Activated T-helper 17 cell treated with anti-CD3 and anti-CD28 coated beads, Interleukin-2, amount 50 U/mL, for 72 hours (primary cell): ENCODE data around the gene TMBIM1. TPM values are rescaled to one million over a fixed set of nuclear protein-coding genes. Genes with fewer than 3 reads are reported as not detected.
"Not testable (repeated sequence)": the region's sequence is repeated elsewhere in the genome, so short reads cannot be mapped to it uniquely, and the experiment has no call there.

Experiments used
- ATAC-seq: fragments of 150-1000 bp; cut with Tn5 transposase; replicated peaks from 2 replicates; pipeline ENCODE4 v1.10.0; 2021; ENCODE audit warnings: mild to moderate bottlenecking, moderate library complexity
- H3K27ac Mint-ChIP-seq: one replicate; pipeline ENCODE4 v1.8.0; 2022; ENCODE audit warnings: mixed read lengths
- H3K27me3 Mint-ChIP-seq: one replicate; pipeline ENCODE4 v1.8.0; 2022; ENCODE audit warnings: mixed read lengths
- H3K36me3 Mint-ChIP-seq: one replicate; pipeline ENCODE4 v1.8.0; 2022; ENCODE audit warnings: low read depth, mild to moderate bottlenecking, mixed read lengths
- H3K4me1 Mint-ChIP-seq: one replicate; pipeline ENCODE4 v1.8.0; 2022; ENCODE audit warnings: mixed read lengths
- H3K4me3 Mint-ChIP-seq: one replicate; pipeline ENCODE4 v1.8.0; 2022; ENCODE audit warnings: mild to moderate bottlenecking, mixed read lengths
- H3K9me3 Mint-ChIP-seq: one replicate; pipeline ENCODE4 v1.8.0; 2022; ENCODE audit warnings: mixed read lengths
- total RNA-seq, 2 donors: library from RNA; stranded (reverse); gene quantifications; one replicate each; pipeline ENCODE4 v1.2.3, GENCODE V29; 2022

TMBIM1 gene
- total RNA-seq, 2 donors from 2014 or later: 50.9 to 62.0 TPM

DNA sequence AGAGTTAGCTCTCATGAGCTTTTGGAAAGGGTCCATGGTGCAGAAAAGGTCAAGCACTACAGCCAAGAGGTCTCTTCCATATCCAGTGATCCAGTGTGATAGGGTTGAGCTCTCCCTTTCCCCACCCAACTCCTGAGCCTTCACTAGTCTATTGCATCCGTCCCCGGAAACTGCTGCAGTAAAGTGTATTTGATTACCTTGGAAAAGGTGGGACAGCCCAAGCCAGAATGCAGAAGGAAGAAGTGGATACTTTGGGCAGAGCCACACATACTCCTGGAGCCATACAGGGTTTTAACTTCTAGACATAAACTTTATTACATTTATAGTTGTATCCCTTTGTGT lies 18.4 kb downstream of the TMBIM1 start:
- H3K4me1 Mint-ChIP-seq: peaks cover 22% of the 10 kb centered on the region
- peaks cover 77% of the 10 kb centered on the region for H3K36me3 Mint-ChIP-seq
- no peak for ATAC-seq
- H3K9me3 Mint-ChIP-seq: no peaks in the 10 kb centered on the region
- H3K27me3 Mint-ChIP-seq: no peaks in the 10 kb centered on the region
- H3K4me3 Mint-ChIP-seq: no peak overlapping the region
- H3K27ac Mint-ChIP-seq: no peak overlapping the region

DNA sequence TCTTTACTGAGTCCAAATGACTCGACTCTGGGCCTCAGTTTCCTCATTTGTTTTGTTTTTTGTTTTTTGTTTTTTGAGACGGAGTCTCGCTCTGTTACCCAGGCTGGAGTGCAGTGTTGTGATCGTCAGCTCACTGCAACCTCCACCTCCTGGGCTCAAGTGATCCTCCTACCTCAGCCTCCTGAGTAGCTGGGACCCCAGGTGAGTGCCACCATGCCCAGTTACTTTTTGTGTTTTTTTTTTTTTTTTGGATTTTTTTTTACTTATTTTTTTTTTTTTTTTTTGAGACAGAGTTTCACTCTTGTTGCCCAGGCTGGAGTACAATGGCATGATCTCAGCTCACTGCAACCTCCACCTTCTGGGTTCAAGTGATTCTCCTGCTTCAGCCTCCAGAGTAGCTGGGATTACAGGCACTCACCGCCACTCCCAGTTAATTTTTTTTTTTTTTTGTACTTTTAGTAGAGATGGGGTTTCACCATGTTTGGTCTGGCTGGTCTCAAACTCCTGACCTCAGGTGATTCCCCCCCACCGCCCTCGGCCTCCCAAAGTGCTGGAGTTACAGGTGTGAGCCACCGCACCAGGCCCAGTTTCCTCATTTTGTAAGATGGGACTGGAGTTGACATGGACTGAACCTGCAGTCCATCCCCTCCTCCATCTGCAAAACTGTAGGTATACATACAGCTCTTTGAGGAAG lies 18.9 kb downstream of the TMBIM1 start:
- not testable (repeated sequence) for H3K27me3 Mint-ChIP-seq, H3K27ac Mint-ChIP-seq, H3K4me3 Mint-ChIP-seq, H3K9me3 Mint-ChIP-seq, ATAC-seq
- peaks cover 75% of the 10 kb centered on the region for H3K36me3 Mint-ChIP-seq
- peaks cover 22% of the 10 kb centered on the region for H3K4me1 Mint-ChIP-seq

DNA sequence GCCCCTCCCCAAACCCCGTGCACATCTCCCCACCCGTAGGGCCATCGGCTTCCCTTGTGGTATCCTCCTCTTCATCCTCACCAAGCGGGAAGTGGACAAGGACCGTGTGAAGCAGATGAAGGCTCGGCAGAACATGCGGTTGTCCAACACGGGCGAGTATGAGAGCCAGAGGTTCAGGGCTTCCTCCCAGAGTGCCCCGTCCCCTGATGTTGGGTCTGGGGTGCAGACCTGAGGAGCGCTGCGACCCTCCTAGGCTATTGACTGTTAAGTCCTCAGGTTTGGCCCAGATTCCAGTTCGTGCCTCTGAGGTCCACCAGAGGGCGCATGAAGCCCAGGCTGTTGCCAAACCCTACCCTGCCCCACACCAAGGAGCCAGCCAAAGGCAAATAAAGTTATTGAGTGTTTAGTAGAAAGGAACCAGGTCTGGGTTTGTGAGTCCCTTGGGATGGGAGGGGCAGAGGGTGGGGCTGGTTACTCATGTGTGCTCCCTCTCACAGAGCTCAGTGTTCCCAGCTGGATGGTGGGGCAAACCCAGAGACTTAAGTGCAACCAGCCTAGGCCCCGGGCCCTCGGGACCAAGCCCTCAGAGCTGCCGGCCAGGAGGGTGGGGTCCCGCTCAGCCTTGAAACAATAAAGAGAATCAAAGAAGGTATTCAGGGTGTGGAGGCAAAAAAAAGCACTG lies 19.6 kb downstream of the TMBIM1 start:
- no peak overlapping the region for H3K27ac Mint-ChIP-seq
- peaks cover 22% of the 10 kb centered on the region for H3K4me1 Mint-ChIP-seq
- H3K36me3 Mint-ChIP-seq: peaks cover 73% of the 10 kb centered on the region
- ATAC-seq: peak; percentile 17
- H3K4me3 Mint-ChIP-seq: peak overlapping the region; percentile 99
- no peaks in the 10 kb centered on the region for H3K27me3 Mint-ChIP-seq
- H3K9me3 Mint-ChIP-seq: no peaks in the 10 kb centered on the region

DNA sequence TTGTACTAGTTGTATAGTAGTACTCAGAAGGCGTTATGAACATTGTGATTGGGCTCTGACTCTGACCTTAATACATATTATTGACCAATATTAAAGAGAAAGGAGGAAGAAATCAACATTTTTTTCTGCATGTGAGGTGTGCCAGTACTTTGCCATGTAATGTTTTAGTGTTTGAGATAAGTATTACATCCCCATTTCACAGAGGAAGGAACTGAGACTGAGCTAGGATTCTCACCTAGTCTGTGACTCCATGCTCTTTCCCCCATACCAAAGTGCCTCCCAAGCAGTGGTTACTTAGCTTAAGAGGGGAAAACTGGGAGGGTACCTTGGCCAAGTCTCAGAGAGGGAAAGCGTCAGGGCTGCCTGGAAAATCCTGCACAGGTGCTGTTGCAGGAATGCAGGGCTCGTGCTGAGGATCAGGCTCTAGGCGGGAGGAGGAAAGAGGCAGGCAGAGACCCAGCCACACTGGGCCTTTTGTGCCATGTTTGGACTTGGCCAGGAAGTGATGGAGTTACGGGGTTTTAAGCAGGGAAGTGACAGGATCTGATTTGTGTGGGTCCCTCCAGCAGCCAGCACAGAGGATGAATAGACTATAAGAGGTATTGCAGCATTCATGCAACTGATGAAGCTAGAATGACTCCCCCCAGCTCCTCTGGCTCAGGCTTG lies 20.3 kb downstream of the TMBIM1 start:
- Mint-ChIP-seq H3K9me3 (no peaks in the 10 kb centered on the region), H3K36me3 (peaks cover 73% of the 10 kb centered on the region), H3K4me1 (peaks cover 25% of the 10 kb centered on the region), H3K27ac (peak overlapping the region; percentile 97), H3K27me3 (no peaks in the 10 kb centered on the region), H3K4me3 (peak overlapping the region; percentile 99)
- ATAC-seq: no peak

DNA sequence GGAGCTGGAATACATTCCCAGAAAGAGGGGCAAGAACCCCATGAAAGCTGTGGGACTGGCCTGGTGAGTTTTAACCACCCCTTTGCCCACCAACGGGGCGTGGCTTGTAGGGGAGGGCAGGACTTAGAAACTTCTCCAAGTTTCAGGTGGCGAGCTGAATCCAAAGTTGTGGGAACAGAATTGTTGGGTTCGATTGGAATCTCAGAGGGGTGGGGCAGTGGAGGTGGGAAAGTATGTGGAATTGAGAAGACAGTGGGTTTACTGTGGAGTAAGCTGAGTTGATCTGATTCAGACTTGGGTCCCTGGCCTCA lies 20.9 kb downstream of the TMBIM1 start:
- no peaks in the 10 kb centered on the region for H3K9me3 Mint-ChIP-seq
- H3K27me3 Mint-ChIP-seq: no peaks in the 10 kb centered on the region
- H3K36me3 Mint-ChIP-seq: peaks cover 72% of the 10 kb centered on the region
- H3K4me3 Mint-ChIP-seq: peak overlapping the region; percentile 99
- peaks cover 25% of the 10 kb centered on the region for H3K4me1 Mint-ChIP-seq
- peak overlapping the region; percentile 97 for H3K27ac Mint-ChIP-seq
- no peak for ATAC-seq

DNA sequence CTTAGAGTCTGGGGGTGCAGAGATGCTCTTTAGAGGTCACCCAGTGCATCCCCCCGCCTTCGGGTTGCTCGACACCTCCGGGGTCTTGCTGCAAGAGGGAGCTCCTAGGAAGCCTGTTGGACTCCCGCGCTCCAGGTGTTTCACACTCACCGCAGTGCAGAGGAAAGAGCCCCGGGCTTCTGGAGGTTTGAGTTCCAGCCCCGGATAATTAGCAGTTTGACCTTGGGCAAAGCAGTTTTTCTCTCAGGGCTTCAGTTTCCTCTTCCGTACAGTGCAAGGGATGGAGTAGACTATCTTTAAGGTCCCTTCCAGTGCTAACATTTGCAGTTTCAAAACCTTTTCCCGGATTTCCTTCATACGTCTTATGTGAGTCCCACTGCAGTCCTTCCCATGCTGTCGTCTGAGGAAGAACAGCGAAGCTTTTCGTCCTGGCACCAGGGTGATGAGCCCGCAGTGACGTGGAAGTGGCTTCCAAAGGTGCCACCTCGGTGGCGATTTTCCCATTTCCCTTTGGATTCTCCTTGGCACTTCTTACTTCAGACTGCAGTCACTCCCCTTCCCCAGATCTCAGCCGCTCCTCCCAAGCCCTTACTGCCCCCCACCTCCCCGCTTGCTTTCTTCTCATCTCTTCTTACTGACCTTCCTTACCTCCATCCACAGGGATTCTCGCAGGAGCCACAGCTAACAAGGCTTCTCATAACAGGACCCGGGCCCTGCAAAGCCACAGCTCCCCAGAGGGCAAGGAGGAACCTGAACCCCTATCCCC lies 21.4 kb downstream of the TMBIM1 start:
- H3K27me3 Mint-ChIP-seq: no peaks in the 10 kb centered on the region
- H3K9me3 Mint-ChIP-seq: no peaks in the 10 kb centered on the region
- H3K36me3 Mint-ChIP-seq: peaks cover 71% of the 10 kb centered on the region
- peak overlapping the region; percentile 99 for H3K4me3 Mint-ChIP-seq
- no peak for ATAC-seq
- peak overlapping the region; percentile 97 for H3K27ac Mint-ChIP-seq
- peaks cover 25% of the 10 kb centered on the region for H3K4me1 Mint-ChIP-seq

DNA sequence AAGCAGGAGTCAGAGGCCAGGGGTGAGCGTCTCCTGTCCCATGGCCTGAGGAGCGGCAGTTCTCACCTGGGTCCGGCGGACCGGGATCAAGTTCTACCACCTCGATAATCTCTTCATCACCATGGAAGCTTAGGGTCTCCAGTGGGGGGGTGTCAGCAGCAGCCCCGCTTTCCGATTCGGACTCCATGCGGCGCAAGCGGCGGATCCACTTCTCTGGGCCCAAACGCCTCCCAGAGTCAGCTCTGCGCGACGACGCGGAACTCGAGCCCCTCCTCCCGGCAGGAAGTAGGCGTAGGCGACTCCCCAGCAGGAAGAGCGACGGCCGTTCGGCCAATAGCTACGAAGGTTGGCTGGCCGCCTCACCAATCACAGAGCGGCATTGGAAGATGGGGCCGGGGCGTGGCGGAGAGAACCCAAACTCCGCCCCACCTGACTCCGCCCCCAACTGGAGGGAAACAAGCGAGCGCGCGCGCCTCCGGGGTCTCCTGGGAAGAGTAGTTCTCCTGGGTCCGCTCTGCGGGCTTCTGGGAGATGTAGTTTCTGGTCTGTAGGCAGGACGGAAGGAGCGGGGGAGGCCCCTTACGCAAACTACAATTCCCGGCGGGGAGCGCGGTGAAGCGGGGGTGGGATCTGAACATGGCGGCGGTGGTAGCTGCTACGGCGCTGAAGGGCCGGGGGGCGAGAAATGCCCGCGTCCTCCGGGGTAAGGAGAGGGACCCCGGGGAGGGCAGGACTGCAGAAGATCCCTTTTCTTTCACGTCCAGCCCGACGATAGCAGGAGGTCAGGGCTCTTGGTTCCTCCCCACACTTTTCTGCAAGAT lies 22.2 kb downstream of the TMBIM1 start, which contains the start of the genes AAMP and PNKD:
Gene AAMP (minus strand): TSS at position 238 of the 821 bp plus-strand sequence. CDS start 51 bp downstream, at position 187.
Gene PNKD (plus strand): TSS at position 620 of the 821 bp plus-strand sequence. CDS start 17 bp downstream, at position 637.
- Mint-ChIP-seq H3K9me3 (no peaks in the 10 kb centered on the region), H3K27me3 (no peaks in the 10 kb centered on the region)

DNA sequence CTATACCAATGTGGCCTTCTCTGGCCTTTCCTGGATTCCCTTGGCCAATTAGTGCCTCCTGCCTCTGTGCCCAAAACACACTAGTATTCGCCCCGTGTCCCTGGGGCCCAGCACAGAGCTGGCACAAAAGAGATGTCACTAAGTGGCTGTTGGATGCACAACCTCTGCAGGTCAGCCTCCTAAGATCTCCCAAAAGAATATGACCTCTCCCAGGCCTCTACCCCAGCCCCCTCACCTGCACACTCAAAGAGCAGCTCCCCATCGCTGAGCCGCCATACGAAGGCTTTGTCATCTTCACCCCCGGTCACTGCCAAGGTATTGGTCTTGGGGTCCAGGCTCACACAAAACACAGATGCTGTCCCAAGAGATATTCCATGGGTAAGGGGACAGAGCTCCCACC lies 25.0 kb downstream of the TMBIM1 start:
- peaks cover 66% of the 10 kb centered on the region for H3K36me3 Mint-ChIP-seq
- H3K4me3 Mint-ChIP-seq: no peak overlapping the region
- H3K9me3 Mint-ChIP-seq: no peaks in the 10 kb centered on the region
- ATAC-seq: no peak
- H3K4me1 Mint-ChIP-seq: peaks cover 28% of the 10 kb centered on the region
- peak overlapping the region; percentile 31 for H3K27ac Mint-ChIP-seq
- no peaks in the 10 kb centered on the region for H3K27me3 Mint-ChIP-seq

More for the DNA sequence above, 22.2 kb downstream of the TMBIM1 start, which contains the start of the genes AAMP and PNKD:
- peak within 1 kb of the TSS; percentile 99 for H3K4me3 Mint-ChIP-seq
- ATAC-seq: peak; percentile 93
- peaks cover 25% of the 10 kb centered on the region for H3K4me1 Mint-ChIP-seq
- H3K36me3 Mint-ChIP-seq: peaks cover 71% of the 10 kb centered on the region
- peak within 1 kb of the TSS; percentile 97 for H3K27ac Mint-ChIP-seq

DNA sequence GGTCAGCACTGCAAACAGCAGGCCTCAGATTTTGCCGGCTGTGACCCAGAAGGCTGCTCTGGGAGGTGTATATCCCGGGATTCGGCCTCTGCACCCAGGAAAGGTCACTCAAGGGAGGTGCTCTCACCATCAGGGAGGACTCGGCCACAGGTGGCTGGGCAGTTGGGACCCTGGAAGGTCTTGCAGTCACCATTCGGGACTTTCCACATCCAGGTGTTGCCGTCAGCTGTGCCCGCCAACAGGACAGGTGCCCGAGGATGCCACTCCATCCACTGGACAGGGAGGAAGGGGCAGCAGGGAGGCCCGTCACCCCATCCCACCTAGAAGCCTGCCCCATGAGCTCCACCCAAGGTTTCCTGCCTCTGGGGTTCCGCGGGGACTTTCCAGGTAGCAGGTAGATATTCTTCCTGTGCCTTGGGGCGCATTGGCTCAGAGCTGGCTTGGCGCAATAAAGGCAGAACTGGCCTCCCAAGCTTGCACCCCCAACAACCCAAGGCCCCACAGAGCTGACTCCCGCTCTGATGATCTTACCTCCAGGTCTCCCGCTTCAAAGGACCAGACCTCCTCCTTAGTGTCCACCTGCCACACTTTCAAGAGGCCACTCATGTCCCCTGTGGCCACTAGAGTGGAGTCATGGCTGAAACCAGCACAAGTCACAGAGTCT lies 25.9 kb downstream of the TMBIM1 start:
- Mint-ChIP-seq H3K4me3 (no peak overlapping the region), H3K4me1 (peaks cover 21% of the 10 kb centered on the region), H3K36me3 (peaks cover 62% of the 10 kb centered on the region), H3K27ac (peak overlapping the region; percentile 38), H3K27me3 (no peaks in the 10 kb centered on the region), H3K9me3 (no peaks in the 10 kb centered on the region)
- ATAC-seq: no peak

DNA sequence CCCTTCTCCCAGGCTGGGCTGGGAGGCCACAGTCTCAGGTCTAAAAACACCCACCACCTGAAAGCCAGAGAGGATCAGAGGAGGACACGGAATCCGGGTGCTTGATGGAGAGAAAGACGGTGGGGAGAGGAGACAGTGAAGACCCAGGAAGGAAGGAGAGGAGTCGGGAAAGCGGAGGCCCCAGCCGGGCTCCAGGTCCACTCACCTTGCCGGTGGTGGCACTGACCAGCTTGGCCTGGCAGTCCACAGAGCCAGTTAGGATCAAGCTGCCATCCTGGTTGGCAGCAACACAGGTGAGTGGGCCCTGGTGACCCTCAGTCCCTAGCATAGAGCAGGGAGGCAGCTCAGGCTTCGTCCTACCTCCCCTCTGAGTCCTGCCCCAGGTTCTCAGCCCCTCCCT lies 26.7 kb downstream of the TMBIM1 start:
- Mint-ChIP-seq H3K27me3 (no peaks in the 10 kb centered on the region), H3K4me3 (no peak overlapping the region), H3K27ac (peak overlapping the region; percentile 54), H3K9me3 (no peaks in the 10 kb centered on the region), H3K36me3 (peaks cover 62% of the 10 kb centered on the region), H3K4me1 (peaks cover 14% of the 10 kb centered on the region)
- no peak for ATAC-seq

DNA sequence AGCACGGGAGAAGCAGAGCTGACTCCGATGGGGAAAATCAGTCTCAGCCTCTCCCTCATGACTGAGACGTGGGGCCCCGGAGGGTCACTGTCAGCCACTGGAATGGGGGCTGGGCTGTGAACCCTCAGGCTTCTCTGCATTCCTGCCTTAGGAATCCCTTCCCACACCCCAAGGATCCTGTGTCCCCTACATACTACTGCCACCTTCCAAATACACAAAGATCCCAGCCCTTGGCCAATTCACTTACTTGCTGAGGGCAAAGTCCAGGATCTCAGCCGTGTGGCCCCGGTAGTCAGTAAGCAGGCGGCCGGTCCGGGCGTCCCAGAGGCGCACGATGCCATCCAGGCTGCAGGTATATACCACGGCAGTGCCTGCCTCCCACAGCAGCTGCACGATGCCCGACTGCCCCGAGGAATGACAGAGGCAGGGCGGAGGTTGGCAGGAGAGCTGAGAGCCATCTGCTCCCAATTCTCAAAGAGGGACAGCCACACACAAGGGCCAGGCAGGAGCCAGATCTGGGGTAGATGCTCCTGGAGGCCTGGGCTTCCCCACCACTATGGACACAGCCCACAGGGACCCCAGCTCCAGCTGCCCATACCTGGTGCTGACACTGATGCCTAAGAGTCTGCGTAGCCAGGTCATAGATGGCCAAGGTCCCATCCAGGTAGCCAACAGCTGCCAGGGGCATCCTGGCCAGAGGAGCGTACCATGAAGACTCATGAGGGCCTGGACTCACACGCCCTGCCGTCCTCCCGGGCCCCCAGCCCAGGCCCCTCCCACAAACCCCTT lies 27.3 kb downstream of the TMBIM1 start:
- no peaks in the 10 kb centered on the region for H3K27me3 Mint-ChIP-seq
- peak overlapping the region; percentile 54 for H3K27ac Mint-ChIP-seq
- no peaks in the 10 kb centered on the region for H3K9me3 Mint-ChIP-seq
- H3K4me3 Mint-ChIP-seq: no peak overlapping the region
- peaks cover 14% of the 10 kb centered on the region for H3K4me1 Mint-ChIP-seq
- H3K36me3 Mint-ChIP-seq: peaks cover 57% of the 10 kb centered on the region
- ATAC-seq: no peak

DNA sequence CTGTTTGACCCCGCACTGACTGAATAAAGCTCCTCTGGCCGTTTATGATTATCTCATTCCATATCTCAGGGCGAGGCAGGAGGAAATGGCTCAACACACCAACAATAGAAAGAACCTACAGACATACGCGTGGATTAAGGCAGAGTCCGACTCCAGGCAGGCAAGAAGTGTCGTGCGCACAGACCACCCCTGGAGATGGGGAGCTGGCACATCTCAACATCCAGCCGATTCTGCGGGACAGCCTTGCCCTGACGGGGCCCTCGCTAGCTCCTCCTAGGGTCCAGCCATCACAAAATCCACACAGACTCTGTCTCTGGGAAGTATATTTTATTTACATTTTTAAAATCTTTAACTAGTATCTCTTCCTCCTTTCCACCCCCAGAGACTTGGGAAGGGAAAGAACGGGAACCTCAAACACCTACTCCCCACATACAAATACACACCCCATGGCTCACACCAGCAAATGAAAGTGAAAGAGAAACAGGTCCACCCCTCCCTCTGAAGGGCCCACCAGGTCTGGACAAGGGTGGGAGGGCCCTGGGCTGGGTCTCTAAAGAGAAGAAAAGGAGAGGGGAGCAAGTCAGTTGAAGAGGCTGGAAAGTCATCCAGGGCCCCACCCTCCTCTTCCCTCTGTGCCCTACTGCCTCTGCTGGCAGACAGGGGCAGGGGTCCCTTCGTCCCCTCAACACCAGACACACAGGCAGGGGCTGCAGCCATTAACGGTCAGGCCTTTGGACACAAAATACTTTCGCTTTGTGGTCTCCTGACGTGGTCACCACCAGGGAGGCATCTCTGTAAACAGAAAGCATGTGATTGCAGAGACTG lies 28.3 kb downstream of the TMBIM1 start:
- Mint-ChIP-seq H3K9me3 (no peaks in the 10 kb centered on the region), H3K27ac (no peak overlapping the region), H3K4me1 (peaks cover 10% of the 10 kb centered on the region), H3K36me3 (peaks cover 48% of the 10 kb centered on the region), H3K4me3 (no peak overlapping the region), H3K27me3 (no peaks in the 10 kb centered on the region)
- ATAC-seq: no peak
